HG02840 (cell line): ENCODE results near the gene D2HGDH.
"Not testable (repeated sequence)": the region's sequence is repeated elsewhere in the genome, so short reads cannot be mapped to it uniquely, and the experiment has no call there.

ENCODE experiments used
- ATAC-seq: cut with Tn5 transposase; IDR thresholded peaks from one replicate; pipeline ENCODE4 v1.9.1; 2021; ENCODE audit warnings: mild to moderate bottlenecking, moderate library complexity, moderate number of reproducible peaks; ENCODE audit not compliant: unreplicated experiment, low FRiP score

Gene D2HGDH

DNA sequence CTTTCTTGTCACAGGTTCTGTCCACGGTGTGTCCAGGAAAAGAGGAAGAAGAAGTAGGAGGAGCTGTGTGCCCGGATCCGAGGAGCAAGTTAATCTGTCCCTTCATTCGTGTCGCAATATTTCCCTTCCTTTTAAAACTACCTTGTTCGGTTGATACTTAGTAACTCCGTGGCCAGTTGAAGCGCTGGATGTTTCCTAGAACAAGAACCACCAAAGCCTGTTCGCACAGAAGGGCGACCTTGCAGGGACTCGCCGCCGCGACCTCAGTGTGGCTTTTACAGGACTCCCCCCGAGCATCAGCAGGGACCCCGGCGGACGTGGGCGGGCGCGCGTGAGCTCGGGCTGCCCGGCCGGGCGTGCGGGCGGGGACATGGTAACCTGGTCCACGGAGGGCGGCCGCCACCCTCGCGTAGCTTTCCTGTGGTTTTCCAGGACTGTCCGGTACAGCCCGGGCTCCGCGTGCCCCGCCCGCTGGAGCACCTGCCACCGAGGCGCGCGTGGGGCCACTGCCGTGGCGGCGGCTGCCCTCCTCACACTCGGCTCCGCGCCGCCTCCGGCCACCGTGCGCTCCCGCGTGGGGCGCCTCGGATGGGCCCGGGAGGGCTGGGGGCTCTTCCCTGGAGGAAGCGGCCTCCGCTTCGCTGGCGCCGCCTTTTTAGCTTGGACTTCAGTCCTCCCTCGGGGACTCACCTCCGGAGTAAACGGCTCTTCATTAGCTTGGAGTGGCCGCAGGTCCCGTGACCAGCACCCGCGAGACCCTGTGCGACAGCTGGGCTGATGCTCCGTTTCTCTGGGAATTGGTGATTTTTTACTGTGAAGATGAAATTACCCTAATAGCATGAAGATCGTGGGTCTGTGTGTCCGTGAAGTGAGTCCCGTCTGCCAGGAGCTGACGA, 9.2 kb upstream of the D2HGDH start:
- no peak for ATAC-seq

DNA sequence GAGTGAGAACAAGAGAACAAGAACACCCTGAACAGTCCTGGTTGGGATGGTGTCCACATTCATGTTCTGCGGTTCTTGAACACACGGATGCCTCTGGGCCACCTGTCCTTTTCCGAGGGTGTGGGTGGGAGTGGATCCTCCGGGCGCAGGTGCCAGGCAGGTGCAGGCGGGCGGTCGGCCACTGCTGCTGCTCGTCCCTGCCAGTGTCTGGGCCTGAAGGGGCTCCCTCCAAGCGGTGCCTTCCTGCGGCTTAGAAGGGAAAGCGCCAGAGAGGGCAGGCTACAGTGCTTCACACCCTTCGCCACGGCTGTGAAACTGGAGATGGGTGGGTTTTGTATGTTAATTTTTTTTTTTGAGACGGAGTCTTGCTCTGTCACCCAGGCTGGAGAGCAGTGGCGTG, 8.0 kb upstream of the D2HGDH start:
- ATAC-seq, result no peak

DNA sequence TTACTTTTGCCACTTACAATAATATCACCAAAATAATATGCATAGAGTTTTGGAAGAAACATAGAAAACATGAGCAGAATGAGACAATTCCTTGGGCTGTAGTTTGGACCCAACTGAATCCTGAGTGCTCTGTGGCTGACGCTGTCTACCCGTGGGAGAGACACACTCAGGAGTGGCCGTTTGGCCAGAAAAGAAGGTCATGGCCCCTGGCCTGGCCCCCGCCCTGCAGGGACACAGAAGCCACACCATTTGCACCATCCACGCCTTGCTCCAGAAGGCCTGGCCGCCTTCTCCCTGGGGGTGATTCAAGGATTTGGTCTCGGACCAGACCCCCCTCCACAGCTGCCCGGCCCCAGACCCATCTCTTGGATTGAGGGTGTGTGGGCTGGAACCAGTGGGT, 6.4 kb upstream of the D2HGDH start:
- ATAC-seq, result no peak

DNA sequence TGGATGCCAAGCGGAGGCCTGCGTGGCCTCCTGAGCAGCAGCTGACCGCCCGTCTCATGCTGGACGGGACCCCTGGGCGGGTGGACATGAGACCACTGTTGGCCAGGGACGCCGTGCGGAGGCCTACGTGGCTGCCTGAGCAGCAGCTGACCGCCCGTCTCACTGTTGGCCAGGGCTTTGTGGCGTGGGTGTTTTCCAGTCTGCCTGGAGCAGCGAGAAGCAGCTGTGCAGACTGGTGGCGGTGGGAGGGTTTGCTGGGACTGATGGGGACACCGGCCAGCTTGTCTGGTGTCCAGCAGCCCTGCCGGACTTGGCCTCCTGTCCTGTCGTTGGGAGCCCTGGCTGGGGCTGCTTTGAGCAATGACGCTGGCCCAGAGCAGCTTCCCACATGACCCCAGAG, 5.8 kb upstream of the D2HGDH start:
- ATAC-seq, result no peak

DNA sequence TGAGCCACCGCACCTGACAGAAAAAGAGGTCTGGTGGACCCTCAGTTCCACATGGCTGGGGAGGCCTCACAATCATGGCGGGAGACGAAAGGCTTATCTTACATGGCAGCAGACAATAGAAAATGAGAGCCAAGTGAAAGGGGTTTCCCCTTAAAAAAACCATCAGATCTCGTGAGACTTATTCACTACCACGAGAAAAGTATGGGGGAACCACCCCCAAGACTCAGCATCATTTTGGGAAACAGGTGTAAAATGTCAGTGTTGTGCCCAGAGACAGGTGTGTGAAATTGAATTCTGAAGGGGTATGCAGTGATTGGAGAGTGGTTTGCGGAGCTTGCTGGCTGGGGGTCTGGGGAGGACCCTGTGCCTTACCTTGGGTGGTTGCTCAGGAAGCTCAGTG, 4.6 kb upstream of the D2HGDH start:
- ATAC-seq, result no peak

DNA sequence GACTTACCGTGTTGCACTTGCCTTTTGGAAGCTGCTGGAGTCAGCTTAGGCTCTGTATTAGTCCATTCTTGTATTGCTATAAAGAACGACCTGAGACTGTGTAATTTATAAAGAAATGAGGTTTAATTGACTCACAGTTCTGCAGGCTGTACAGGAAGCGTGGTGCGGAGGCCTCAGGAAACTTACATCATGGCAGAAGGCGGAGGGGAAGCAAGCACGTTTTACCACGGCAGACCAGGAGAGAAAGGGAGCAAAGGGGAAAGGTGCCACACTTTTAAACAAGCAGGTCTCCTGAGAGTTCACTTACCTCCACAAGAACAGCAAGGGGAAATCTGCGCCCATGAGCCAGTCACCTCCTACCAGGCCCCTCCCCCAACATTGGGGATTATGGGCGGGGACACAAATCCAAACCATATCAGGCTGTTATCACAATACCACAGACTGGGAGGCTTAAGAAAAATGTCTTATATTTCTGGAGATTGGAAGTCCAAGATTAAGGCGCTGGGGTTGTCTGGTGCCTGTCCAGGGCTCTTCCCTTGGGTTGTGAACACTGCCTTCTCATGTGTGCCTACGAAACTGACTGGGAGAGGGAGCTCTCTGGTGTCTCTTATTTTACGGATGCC, 3.6 kb upstream of the D2HGDH start:
- ATAC-seq, result no peak

DNA sequence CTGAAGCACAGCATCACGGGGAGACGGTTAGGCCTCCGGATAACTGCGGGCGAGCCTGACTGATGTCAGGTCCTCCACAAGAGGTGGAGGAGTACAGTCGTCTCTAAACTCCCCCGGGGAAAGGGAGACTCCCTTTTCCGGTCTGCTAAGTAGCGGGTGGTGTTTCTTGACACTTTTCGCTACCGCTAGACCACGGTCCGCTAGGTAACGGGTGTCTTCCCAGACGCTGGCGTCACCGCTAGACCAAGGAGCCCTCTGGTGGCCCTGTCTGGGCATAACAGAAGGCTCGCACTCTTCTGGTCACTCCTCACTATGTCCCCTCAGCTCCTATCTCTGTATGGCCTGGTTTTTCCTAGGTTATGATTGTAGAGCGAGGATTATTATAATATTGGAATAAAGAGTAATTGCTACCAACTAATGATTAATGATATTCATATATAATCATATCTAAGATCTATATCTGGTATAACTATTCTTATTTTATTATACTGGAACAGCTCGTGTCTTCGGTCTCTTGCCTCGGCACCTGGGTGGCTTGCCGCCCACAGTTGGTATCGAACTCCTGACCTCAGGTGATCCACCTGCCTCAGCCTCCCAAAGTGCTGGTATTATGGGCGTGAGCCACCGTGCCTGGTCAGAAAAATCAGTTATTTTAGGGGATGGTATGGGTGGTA, 1.8 kb upstream of the D2HGDH start:
- ATAC-seq, result not testable (repeated sequence)

DNA sequence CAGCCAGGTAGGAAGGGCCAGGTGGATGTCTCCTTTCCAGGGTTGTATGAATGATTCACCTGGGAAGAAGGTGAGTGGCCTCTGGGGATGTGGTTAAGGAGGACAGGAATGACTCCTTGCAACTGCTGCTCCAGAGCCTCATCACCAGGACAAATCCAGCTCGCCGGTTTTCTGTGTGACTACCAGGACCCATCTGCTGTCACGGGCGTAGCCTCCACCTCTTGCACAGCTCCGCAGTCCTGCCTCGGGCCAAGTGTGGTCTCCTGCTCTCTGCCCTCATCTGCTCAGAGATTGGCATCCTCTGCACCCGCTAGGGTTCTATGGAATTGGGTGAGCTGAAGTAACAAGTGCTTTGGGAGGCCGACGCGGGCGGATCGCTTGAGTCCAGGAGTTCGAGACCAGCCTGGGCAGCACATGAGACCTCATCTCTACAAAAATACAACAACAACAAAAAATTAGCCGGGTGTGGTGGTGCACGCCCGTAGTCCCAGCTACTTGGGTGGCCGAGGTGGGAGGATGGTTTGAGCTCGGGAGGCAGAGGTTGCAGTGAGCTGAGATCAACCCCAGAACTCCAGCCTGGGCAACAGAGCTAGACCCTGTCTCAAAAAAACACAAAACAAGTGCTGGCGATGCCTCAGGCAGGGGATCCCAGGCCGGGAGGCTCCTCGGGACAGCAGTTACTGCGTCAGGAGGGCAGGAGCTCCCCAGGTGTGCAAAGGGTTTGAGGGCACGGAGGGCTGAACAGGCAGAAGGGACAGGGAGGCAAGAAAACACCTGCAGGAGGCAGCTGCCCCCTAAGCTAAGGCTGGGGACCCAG, 831 bp upstream of the D2HGDH start:
- no peak for ATAC-seq

DNA sequence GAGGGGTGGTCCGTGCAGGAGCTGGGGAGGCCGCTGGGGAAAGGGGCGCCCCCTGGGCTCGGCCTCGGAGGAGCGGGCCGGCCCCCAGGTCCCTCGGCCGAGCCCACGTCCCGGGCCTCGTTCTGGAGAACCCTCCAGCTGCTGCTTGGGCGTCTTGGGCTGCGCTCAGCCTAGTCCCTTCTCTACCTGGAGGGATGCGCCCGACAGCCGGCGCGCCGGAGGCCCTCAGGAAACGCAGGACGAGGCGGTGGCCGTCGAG, 293 bp upstream of the D2HGDH start:
- ATAC-seq, result no peak

DNA sequence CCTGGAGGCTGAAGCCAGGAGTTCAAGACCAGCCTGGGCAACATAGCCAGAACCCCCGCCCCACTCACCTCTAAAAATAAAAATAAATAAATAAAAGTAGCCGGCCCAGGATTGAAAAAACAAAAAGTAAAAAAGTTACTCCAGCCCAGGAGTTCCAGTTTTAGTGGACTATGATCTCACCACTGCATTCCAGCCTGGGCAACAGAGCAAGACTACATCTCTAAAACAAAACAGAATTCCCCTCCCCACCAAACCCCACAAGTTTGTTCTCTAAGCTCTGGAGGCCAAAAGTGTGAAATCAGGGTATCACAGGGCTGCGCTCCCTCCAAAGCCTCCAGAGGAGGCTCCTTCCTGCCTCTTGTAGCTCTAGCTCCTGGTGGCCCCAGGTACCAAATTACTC, 1.7 kb downstream of the D2HGDH start:
- ATAC-seq, result no peak

DNA sequence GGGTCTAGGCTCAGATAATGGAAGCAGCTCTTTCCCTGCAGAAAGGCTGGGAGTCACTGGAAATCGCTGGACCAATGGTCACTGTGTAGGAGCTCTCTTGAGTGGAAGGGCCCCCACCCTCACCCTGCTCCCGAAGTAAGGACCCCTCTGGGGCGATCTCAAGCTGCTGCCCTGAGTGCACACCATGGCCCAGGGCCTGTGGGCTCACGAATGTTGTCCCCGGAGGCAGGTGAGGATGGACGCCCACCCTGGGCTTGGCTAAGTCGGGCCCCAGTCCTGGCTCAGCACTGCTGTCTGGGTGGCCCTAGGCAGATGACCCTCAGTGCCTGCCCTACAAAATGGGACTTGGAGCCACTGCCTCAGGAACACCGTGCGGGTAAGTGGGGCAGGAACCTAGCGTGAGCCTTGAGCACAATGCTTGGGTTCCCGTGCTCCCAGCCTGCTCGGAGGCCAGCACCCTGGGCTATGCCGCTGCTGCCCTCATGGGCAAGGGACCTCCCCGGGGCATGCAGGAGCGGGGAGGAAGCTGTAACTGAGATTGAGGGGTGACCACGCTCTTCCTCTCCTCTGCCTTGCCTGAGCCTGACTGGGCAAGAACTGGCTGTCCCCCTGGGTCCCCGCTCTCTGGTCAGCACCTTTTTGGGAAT, 3.7 kb downstream of the D2HGDH start:
- ATAC-seq, result no peak

DNA sequence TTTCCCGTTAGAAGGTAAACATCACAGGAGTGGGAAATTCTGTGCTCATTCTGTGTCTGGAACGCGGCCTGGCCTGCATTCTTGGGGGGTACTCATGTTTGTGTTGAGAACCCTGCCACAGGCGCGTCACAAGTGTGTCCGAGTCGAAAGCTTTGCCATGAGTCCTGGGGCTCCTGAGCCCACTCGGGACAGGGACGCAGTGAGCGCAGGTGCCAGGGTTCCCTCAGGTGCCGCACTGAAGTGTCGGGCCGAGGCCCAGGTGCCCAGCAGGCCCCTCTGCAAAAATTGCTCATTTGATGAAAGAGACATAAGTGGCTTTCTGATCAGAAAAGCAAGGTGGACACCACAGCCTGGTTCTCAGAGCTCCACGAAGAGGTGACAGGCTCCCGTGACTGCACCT, 4.7 kb downstream of the D2HGDH start:
- no peak for ATAC-seq

DNA sequence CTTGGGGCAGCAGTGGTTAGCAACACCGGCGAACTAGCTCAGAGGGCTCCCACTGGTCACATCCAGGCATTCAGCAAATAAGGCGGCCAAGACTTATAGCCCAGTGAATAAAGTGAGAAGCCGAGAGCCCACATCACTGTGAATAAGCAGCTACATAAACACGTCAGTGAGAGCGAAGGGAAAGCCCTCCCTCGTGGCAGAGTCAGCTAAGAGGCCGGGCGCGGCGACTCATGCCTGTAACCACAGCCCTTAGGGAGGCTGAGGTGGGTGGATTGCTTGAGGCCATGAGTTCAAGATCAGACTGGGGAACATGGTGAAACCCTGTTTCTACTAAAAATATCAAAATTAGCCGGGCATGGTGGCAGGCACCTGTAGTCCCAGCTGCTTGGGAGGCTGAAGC, 5.2 kb downstream of the D2HGDH start:
- ATAC-seq, result no peak

DNA sequence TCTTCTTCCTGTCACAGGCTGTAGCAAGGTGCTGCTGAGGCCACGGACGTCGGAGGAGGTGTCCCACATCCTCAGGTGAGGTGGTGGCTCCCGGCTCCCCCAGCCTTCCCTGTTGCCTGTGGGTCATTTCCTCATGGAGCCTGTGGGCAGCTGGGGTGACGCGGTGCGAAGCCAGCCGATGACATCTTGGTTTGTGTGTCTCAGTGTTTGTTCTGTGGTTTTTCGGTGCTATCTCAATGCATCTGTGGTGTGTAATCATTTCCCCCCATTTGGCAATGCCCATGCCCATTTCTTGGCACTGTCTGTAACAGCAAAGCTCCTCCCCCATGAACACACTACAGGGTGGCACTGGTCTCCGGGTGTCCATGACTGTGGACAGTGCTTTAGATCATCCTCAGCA, 6.6 kb downstream of the D2HGDH start:
- no peak for ATAC-seq

DNA sequence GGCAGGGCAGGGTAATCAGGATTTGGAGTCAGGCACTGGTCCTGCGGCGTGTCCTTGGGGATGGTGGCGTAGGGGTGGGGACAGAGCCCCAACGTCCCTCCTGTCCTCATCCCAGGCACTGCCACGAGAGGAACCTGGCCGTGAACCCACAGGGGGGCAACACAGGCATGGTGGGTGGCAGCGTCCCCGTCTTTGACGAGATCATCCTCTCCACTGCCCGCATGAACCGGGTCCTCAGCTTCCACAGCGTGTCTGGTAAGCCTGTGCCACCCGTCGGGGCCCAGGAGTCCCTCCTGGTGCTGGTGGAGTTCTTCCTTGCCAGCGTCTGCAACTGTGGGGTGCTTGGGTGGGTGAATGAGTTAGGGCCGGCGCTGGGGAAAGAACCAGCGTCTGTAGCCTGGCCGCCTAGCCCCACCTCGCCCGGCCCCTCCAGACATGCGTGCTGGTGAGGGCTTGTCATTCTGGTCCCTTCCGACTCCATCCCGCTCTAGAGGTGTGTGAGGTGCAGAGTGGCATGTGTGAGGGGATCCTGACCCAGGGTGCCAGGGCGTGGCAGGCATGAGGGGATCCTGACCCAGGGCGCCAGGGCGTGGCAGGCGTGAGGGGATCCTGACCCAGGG, 8.0 kb downstream of the D2HGDH start:
- ATAC-seq, result no peak

DNA sequence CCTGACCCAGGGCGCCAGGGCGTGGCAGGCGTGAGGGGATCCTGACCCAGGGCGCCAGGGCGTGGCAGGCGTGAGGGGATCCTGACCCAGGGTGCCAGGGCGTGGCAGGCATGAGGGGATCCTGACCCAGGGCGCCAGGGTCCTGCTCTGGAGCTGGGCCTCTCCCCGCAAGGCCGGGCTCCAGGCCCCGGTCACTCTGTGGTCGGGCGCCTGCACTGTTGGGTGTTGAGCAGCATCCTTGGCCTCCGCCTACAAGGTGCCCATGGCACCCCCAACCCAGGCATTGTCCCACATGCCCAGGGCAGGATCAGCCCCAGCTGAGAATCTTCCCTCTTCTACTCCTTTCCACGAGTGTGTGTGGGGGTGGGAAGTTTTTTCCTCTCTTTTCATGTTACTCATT, 8.6 kb downstream of the D2HGDH start:
- not testable (repeated sequence) for ATAC-seq

DNA sequence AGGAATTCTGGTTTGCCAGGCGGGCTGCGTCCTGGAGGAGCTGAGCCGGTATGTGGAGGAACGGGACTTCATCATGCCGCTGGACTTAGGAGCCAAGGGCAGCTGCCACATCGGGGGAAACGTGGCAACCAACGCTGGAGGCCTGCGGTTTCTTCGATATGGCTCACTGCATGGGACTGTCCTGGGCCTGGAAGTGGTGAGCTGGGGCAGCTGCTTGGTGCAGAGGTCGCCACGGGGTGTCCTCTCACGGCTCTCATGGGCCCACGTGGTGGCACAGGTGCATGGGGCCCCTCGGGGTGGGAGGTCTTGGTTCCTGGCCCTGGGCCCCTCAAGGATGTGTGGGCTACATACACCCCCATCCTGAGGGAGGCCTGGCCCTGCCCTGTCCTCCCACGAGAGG, 9.2 kb downstream of the D2HGDH start:
- no peak for ATAC-seq

DNA sequence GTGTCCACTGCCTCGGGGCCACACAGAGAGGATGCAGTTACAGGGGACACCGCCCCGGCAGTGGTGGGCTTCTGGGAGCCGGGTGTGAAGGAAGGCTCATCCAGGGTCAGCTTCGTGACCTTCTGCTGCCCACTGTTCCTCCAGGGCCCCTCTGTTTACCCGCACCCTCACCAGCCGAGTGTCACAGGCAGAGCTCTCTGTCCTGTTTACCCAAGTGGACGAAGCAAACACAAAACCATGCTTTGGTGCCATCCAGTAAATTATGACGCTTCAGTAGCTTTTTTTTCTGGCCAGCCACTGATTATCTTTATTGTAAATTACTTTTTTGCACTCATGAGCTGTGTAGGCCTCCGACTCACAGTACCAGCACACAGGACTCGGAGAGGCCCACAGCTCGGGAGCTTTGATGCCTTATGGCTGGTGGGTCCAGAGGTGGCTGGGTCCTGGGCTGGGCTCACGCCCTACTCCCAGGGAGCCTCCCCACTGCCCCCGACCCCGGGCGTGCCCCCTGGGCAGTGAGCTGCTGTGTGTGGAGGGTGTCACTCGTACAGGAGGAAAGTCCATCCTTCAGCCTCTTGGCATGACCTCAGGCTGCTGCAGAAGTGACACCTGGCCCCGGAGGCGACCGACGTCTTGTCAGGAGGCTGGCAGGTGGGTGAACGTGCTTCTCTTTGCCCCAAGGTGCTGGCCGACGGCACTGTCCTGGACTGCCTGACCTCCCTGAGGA, 9.8 kb downstream of the D2HGDH start:
- no peak for ATAC-seq

DNA sequence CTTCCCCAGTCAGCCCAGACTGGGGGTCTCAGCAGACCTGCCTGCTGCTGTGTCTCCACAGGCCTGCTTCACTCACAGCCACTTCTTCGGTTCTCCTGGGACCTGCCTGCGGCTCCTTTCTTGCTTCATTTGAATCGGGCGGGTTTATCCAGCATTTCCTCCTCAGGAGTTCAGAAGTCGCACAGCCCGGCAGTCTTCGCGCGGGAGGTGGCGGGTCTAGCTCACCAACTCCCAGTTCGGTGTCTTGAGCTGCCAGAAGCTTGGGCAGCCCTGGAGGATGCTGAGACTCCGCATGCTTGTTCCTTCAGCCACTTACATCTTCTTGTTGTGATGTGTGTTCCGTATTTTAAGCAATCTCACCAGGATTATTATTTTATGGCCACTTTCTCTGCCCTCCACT, 10.8 kb downstream of the D2HGDH start:
- no peak for ATAC-seq
